HEK293 (cell line): Measurements from ENCODE around the gene GRAMD1B.

Experiments
- CTCF ChIA-PET: fragments of 350-600 bp; formaldehyde crosslinking; extraction: SDS; loops from one replicate; lab custom pipeline; 2021; ENCODE audit warnings: antibody characterized with exemption; lab: Yijun Ruan, JAX
- POLR2A ChIA-PET: fragments of 300-600 bp; formaldehyde crosslinking; extraction: SDS; loops from one replicate; lab custom pipeline; 2020; ENCODE audit warnings: antibody characterized with exemption, inconsistent platforms; lab: Yijun Ruan, JAX
- H3K27ac ChIP-seq: fragments of 200-500 bp; sonication (Bioruptor generic); 2 replicates; pipeline ENCODE4 v1.5.1; 2014; ENCODE audit warnings: low read depth, low read length, control low read depth, inconsistent platforms; ENCODE audit errors: extremely low read depth
- H3K36me3 ChIP-seq, 2 experiments: fragments of 200-500 bp in 1 of 2; sonication (Bioruptor generic) in 1 of 2; 1 replicate in 1 of 2; 2 replicates in 1 of 2; pipeline ENCODE4 v1.5.1; 2014 to 2017; ENCODE audit warnings: inconsistent platforms in 2 of 2, low read length in 2 of 2; ENCODE audit not compliant: control insufficient read depth in 2 of 2, insufficient read depth in 1 of 2
- H3K4me1 ChIP-seq: fragments of 200-500 bp; sonication (Bioruptor generic); 2 replicates; pipeline ENCODE4 v1.5.1; 2014; ENCODE audit warnings: mild to moderate bottlenecking, low read length, inconsistent platforms; ENCODE audit not compliant: control insufficient read depth, insufficient read depth
- H3K4me3 ChIP-seq: 2 replicates; pipeline ENCODE4 v1.5.1; 2011; ENCODE audit warnings: low read depth, mild to moderate bottlenecking, control low read depth, low read length, moderate library complexity
- H3K9me3 ChIP-seq: fragments of 200-500 bp; sonication (Bioruptor generic); 2 replicates; pipeline ENCODE4 v1.5.1; 2014; ENCODE audit warnings: low read depth, low read length, inconsistent platforms; ENCODE audit not compliant: control insufficient read depth, insufficient read depth
- ATF2 ChIP-seq: fragments of 450-650 bp; formaldehyde crosslinking; IDR thresholded peaks from 2 replicates; pipeline ENCODE4 v1.5.1; 2016; ENCODE audit warnings: missing biosample characterization, missing genetic modification characterization, low read depth
- FEZF1 ChIP-seq: fragments of 450-650 bp; formaldehyde crosslinking; IDR thresholded peaks from 2 replicates; pipeline ENCODE4 v1.5.1; 2016; ENCODE audit warnings: missing biosample characterization, missing genetic modification characterization
- KLF1 ChIP-seq: fragments of 450-650 bp; formaldehyde crosslinking; IDR thresholded peaks from 2 replicates; pipeline ENCODE4 v1.5.1; 2016; ENCODE audit warnings: missing biosample characterization, missing genetic modification characterization
- KLF17 ChIP-seq: fragments of 450-650 bp; formaldehyde crosslinking; IDR thresholded peaks from 2 replicates; pipeline ENCODE4 v1.5.1; 2016; ENCODE audit warnings: missing biosample characterization, missing genetic modification characterization
- MZF1 ChIP-seq: fragments of 450-650 bp; formaldehyde crosslinking; IDR thresholded peaks from 2 replicates; pipeline ENCODE4 v1.5.1; 2017; ENCODE audit warnings: missing biosample characterization, missing genetic modification characterization, borderline replicate concordance
- PRDM1 ChIP-seq: fragments of 450-650 bp; formaldehyde crosslinking; IDR thresholded peaks from 2 replicates; pipeline ENCODE4; 2016; ENCODE audit warnings: missing biosample characterization, missing genetic modification characterization
- REPIN1 ChIP-seq: fragments of 450-650 bp; formaldehyde crosslinking; IDR thresholded peaks from 2 replicates; pipeline ENCODE4 v1.5.1; 2017; ENCODE audit warnings: missing biosample characterization, missing genetic modification characterization, low read depth
- SETDB1 ChIP-seq: IDR thresholded peaks from one replicate; pipeline ENCODE4 v1.6.1; 2017; ENCODE audit warnings: mild to moderate bottlenecking, low read length, moderate library complexity, mixed read lengths; ENCODE audit not compliant: insufficient read length
- SP3 ChIP-seq: fragments of 450-650 bp; formaldehyde crosslinking; IDR thresholded peaks from 2 replicates; pipeline ENCODE4 v1.5.1; 2016; ENCODE audit warnings: missing biosample characterization, missing genetic modification characterization
- TCF7L2 ChIP-seq: IDR thresholded peaks from 2 replicates; pipeline ENCODE4 v1.6.1; 2011; ENCODE audit warnings: low read depth, mild to moderate bottlenecking, inconsistent platforms, low read length, moderate library complexity, borderline replicate concordance
- WT1 ChIP-seq: fragments of 450-650 bp; formaldehyde crosslinking; IDR thresholded peaks from 2 replicates; pipeline ENCODE4 v1.5.1; 2016; ENCODE audit warnings: missing biosample characterization, missing genetic modification characterization
- ZBTB20 ChIP-seq: fragments of 450-650 bp; formaldehyde crosslinking; IDR thresholded peaks from 2 replicates; pipeline ENCODE4 v1.5.1; 2016; ENCODE audit warnings: missing biosample characterization, missing genetic modification characterization
- ZBTB48 ChIP-seq: fragments of 450-650 bp; formaldehyde crosslinking; IDR thresholded peaks from 2 replicates; pipeline ENCODE4 v1.5.1; 2016; ENCODE audit warnings: missing biosample characterization, missing genetic modification characterization
- ZNF155 ChIP-seq: fragments of 450-650 bp; formaldehyde crosslinking; IDR thresholded peaks from 2 replicates; pipeline ENCODE4 v1.5.1; 2016; ENCODE audit warnings: missing biosample characterization, missing genetic modification characterization
- ZNF184 ChIP-seq: fragments of 450-650 bp; IDR thresholded peaks from 2 replicates; pipeline ENCODE4 v1.5.1; 2018; ENCODE audit warnings: missing biosample characterization, mild to moderate bottlenecking, missing genetic modification characterization
- ZNF214 ChIP-seq: fragments of 450-650 bp; formaldehyde crosslinking; IDR thresholded peaks from 2 replicates; pipeline ENCODE4 v1.5.1; 2017; ENCODE audit warnings: missing biosample characterization, mild to moderate bottlenecking, missing genetic modification characterization, borderline replicate concordance
- ZNF223 ChIP-seq: fragments of 450-650 bp; formaldehyde crosslinking; IDR thresholded peaks from 2 replicates; pipeline ENCODE4 v1.5.1; 2016; ENCODE audit warnings: missing biosample characterization, missing genetic modification characterization
- ZNF26 ChIP-seq: fragments of 450-650 bp; formaldehyde crosslinking; IDR thresholded peaks from 2 replicates; pipeline ENCODE4 v1.5.1; 2016; ENCODE audit warnings: missing biosample characterization, missing genetic modification characterization
- ZNF274 ChIP-seq, 2 experiments: fragments of 200-500 bp in 1 of 2; fragments of 450-650 bp in 1 of 2; sonication (Bioruptor generic) in 1 of 2; formaldehyde crosslinking in 1 of 2; IDR thresholded peaks; 2 replicates each; pipeline versions ENCODE4 v1.5.1 to v1.6.1; 2014 to 2016; ENCODE audit warnings: borderline replicate concordance in 1 of 2, inconsistent platforms in 1 of 2, low read length in 1 of 2, missing biosample characterization in 1 of 2, missing genetic modification characterization in 1 of 2
- ZNF366 ChIP-seq: fragments of 450-650 bp; formaldehyde crosslinking; conservative IDR thresholded peaks from 2 replicates; pipeline ENCODE4 v1.5.1; 2016; ENCODE audit warnings: missing biosample characterization, missing genetic modification characterization
- ZNF404 ChIP-seq: fragments of 450-650 bp; formaldehyde crosslinking; IDR thresholded peaks from 2 replicates; pipeline ENCODE4 v1.5.1; 2017; ENCODE audit warnings: missing biosample characterization, missing genetic modification characterization
- ZNF501 ChIP-seq: fragments of 450-650 bp; formaldehyde crosslinking; IDR thresholded peaks from 2 replicates; pipeline ENCODE4 v1.5.1; 2016; ENCODE audit warnings: missing biosample characterization, missing genetic modification characterization
- ZNF623 ChIP-seq: fragments of 450-650 bp; formaldehyde crosslinking; IDR thresholded peaks from 2 replicates; pipeline ENCODE4 v1.5.1; 2016; ENCODE audit warnings: missing biosample characterization, missing genetic modification characterization
- ZNF629 ChIP-seq: fragments of 450-650 bp; formaldehyde crosslinking; IDR thresholded peaks from 2 replicates; pipeline ENCODE4 v1.5.1; 2017; ENCODE audit warnings: missing biosample characterization, missing genetic modification characterization
- ZNF677 ChIP-seq: fragments of 450-650 bp; IDR thresholded peaks from 2 replicates; pipeline ENCODE4 v1.5.0; 2018; ENCODE audit warnings: missing biosample characterization, mild to moderate bottlenecking, missing genetic modification characterization, moderate library complexity

GRAMD1B gene

GRCh38 chr11:123409456-123410217, 20.4 kb upstream of the GRAMD1B start:
- Histone ChIP-seq H3K9me3 (no peaks in the 10 kb centered on the region), H3K4me3 (no peak overlapping the region), H3K4me1 (0 out of 2 replicates have a peak, but pooled peaks cover 5% of the 10 kb centered on the region), H3K27ac (no peak overlapping the region), H3K36me3 (no peaks in the 10 kb centered on the region)
- CTCF ChIA-PET: interaction anchor here (0.7 to 6.9 kb wide), 6 partner anchors 13 to 162 kb away, joined by 3 to 209 read pairs (median 4); no protein-coding TSS in a partner anchor
- no peak for TF ChIP-seq SP3
- no peak for TF ChIP-seq ZNF184 (tag by site-specific recombination)
- no peak for TF ChIP-seq FEZF1
- TF ChIP-seq ZBTB48 (tag by site-specific recombination): no peak
- no peak for TF ChIP-seq ZNF366
- no peak for TF ChIP-seq PRDM1 (tag by site-specific recombination)
- no peak for TF ChIP-seq ZNF501
- POLR2A ChIA-PET: no interaction called here

GRCh38 chr11:123410218-123410549, 19.9 kb upstream of the GRAMD1B start:
- Histone ChIP-seq H3K36me3 (no peaks in the 10 kb centered on the region), H3K9me3 (no peaks in the 10 kb centered on the region), H3K27ac (no peak overlapping the region)
- TF ChIP-seq ATF2 (tag by site-specific recombination) (no peak), KLF1 (no peak), KLF17 (tag by site-specific recombination) (no peak), ZNF214 (tag by site-specific recombination) (no peak), ZNF629 (tag by site-specific recombination) (no peak), REPIN1 (tag by site-specific recombination) (no peak), SETDB1 (no peak), ZNF223 (tag by site-specific recombination) (no peak), ZNF26 (tag by site-specific recombination) (no peak), ZNF155 (tag by site-specific recombination) (no peak), ZNF274 (IDR thresholded peaks at IDR 0.05; ENCODE audit: low read length) (no peak), ZNF274 (tag by site-specific recombination; IDR thresholded peaks at IDR 0.05; ENCODE audit: borderline replicate concordance) (no peak), ZNF623 (tag by site-specific recombination) (no peak), ZNF404 (tag by site-specific recombination) (no peak), WT1 (tag by site-specific recombination) (no peak), ZNF677 (tag by site-specific recombination) (no peak), MZF1 (no peak), TCF7L2 (no peak), ZBTB20 (tag by site-specific recombination) (no peak)
- TF ChIP-seq, all 188 proteins: peak for 0
- ChIA-PET CTCF (interaction anchor here (0.7 to 6.9 kb wide), 5 partner anchors 12 to 163 kb away, joined by 3 to 209 read pairs (median 4); no protein-coding TSS in a partner anchor), POLR2A (no interaction called here)
- H3K4me3 ChIP-seq: no peak overlapping the region
- 0 out of 2 replicates have a peak, but pooled peaks cover 5% of the 10 kb centered on the region for H3K4me1 ChIP-seq
